Measurements from ENCODE around the gene UGT1A6. TPM values are rescaled to one million over a fixed set of nuclear protein-coding genes. Genes with fewer than 3 reads are reported as not detected.

Gene UGT1A6
- total and polyA plus RNA-seq, 12 donors = not detected

DNA sequence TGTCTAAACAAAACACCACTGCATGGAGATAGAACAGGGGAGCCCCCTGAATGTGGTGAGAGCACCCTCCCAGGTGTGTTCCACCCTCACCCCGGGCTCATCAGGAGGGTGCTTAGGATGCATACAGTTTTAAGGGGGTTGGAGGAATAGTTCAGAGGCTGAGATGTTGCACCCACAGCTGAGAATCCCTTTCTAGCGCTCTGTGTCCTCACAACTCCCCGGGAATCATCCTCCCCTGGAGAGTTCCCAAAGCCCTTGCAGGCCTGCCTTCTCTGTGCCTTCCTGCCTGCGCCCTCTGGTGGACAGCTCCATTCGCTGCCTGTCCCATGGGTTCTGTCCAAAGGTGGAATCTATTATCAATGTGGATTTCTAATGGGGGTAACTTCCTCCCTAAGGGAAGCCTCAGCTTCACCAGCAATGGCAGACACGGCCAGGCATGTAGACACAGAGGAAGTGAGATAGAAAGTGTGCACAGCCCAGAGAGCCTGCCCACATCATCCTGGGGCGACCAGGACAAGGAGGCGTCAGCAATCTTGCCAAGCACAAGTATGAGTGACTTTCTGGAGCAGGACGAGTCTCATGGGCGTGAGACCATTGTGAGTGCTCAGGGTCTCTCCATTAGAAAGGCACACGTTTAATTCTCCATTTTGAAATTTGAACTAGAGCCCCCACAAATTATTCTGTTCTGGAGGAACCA is 18.8 kb downstream of the UGT1A6 start:
- Histone ChIP-seq H3K4me1 (no peaks in the 10 kb centered on the region), H3K9me3 (no peaks in the 10 kb centered on the region), H3K4me3 (no peak overlapping the region), H3K36me3 (no peaks in the 10 kb centered on the region), H3K27ac (no peak overlapping the region), H3K27me3 (peaks cover 0 to 33% (median 5%) of the 10 kb centered on the region in 7 donors)
- ATAC-seq (peak; percentile 51 to 89 (median 78)), DNase-seq (peak; percentile 71 to 72)
- intact Hi-C loops (cut with DNase I) = no loop called here
- WGBS, 2 donors = 34 to 37% methylated on average over 11 of the region's 11 CpGs
- TF ChIP-seq, protein P1, sequence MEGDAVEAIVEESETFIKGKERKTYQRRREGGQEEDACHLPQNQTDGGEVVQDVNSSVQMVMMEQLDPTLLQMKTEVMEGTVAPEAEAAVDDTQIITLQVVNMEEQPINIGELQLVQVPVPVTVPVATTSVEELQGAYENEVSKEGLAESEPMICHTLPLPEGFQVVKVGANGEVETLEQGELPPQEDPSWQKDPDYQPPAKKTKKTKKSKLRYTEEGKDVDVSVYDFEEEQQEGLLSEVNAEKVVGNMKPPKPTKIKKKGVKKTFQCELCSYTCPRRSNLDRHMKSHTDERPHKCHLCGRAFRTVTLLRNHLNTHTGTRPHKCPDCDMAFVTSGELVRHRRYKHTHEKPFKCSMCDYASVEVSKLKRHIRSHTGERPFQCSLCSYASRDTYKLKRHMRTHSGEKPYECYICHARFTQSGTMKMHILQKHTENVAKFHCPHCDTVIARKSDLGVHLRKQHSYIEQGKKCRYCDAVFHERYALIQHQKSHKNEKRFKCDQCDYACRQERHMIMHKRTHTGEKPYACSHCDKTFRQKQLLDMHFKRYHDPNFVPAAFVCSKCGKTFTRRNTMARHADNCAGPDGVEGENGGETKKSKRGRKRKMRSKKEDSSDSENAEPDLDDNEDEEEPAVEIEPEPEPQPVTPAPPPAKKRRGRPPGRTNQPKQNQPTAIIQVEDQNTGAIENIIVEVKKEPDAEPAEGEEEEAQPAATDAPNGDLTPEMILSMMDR (IDR thresholded peaks at IDR 0.05) = peak; percentile 40 to 88 (median 77)

DNA sequence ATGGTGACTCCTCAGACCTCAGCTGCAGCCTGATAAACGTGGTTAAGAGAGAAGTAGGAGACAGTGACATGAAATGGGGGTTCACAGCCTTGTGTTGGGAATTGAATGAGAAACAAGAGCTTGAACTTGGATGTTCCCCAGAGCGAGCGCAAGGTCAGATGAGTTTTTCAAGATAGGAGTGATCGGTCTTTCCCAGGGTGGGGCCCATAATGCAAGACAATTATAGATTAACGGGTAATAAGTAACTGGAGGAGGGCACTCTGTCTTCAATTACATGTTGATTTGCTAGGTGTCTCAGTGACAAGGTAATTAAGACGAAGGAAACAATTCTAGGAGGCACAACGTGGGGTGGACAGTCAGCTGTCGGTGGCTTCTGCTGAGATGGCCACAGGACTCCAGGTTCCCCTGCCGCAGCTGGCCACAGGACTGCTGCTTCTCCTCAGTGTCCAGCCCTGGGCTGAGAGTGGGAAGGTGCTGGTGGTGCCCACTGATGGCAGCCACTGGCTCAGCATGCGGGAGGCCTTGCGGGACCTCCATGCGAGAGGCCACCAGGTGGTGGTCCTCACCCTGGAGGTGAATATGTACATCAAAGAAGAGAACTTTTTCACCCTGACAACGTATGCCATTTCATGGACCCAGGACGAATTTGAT is 20.0 kb downstream of the UGT1A6 start, which contains the start of gene UGT1A5:
UGT1A5 (plus strand) TSS at position 297 of the 651 bp plus-strand sequence; CDS start at position 382, 85 bp downstream.
- WGBS, 2 donors = 80 to 81% methylated on average over 14 of the region's 14 CpGs
- Histone ChIP-seq H3K9me3 (no peaks in the 10 kb centered on the region), H3K27me3 (peaks cover 0 to 30% (median 18%) of the 10 kb centered on the region in 7 donors), H3K36me3 (no peaks in the 10 kb centered on the region), H3K4me1 (no peaks in the 10 kb centered on the region), H3K4me3 (no peak within 1 kb of the TSS), H3K27ac (no peak within 1 kb of the TSS)
- TF ChIP-seq, protein P1 (IDR thresholded peaks at IDR 0.05) = no peak
- DNase-seq = no peak
- ATAC-seq = no peak
- intact Hi-C loops (cut with DNase I) = no loop called here

DNA sequence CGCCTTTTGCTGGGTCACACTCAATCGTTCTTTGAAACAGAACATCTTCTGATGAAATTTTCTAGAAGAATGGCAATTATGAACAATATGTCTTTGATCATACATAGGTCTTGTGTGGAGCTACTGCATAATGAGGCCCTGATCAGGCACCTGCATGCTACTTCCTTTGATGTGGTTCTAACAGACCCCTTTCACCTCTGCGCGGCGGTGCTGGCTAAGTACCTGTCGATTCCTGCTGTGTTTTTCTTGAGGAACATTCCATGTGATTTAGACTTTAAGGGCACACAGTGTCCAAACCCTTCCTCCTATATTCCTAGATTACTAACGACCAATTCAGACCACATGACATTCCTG is 20.5 kb downstream of the UGT1A6 start:
- H3K4me1 ChIP-seq = no peaks in the 10 kb centered on the region
- TF ChIP-seq, protein P1 (IDR thresholded peaks at IDR 0.05) = no peak
- WGBS, 2 donors = 81 to 86% methylated on average over 7 of the region's 7 CpGs
- no peak overlapping the region for H3K27ac ChIP-seq
- intact Hi-C loops (cut with DNase I) = no loop called here
- no peak for DNase-seq
- no peak overlapping the region for H3K4me3 ChIP-seq
- ATAC-seq = no peak
- no peaks in the 10 kb centered on the region for H3K9me3 ChIP-seq
- peaks cover 0 to 29% (median 20%) of the 10 kb centered on the region in 7 donors for H3K27me3 ChIP-seq
- no peaks in the 10 kb centered on the region for H3K36me3 ChIP-seq

DNA sequence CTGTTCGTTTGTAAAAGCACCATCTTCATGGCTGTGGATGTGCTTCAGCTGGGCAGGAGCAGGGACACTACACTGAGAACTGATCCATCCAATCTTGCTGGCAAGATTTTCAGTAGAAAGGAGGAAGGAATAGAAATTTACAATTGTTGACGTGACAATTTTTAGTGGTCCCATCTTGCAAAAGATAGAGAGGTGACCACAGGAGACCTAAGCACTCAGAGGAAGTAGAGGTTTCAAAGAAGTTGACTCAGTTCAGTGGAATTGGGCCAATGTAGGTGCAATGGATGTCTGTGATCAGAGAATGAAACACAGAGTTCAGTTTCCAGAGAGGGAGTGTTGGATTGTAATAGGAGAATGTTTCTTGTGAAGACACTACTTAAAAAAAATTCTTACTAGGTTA is 21.4 kb downstream of the UGT1A6 start:
- TF ChIP-seq, protein P1 (IDR thresholded peaks at IDR 0.05) = no peak
- Histone ChIP-seq H3K4me1 (no peaks in the 10 kb centered on the region), H3K9me3 (no peaks in the 10 kb centered on the region), H3K27me3 (peaks cover 0 to 29% (median 19%) of the 10 kb centered on the region in 7 donors), H3K27ac (no peak overlapping the region), H3K36me3 (no peaks in the 10 kb centered on the region), H3K4me3 (no peak overlapping the region)
- WGBS, 2 donors = 68 to 77% methylated on average over 2 of the region's 2 CpGs
- intact Hi-C loops (cut with DNase I) = no loop called here
- DNase-seq (no peak), ATAC-seq (no peak)

All from heart right ventricle (tissue), 16 donors.